Measurements from ENCODE around the gene PDS5B. TPM values are rescaled to one million over a fixed set of nuclear protein-coding genes. Genes with fewer than 3 reads are reported as not detected.

PDS5B gene
- total RNA-seq, 2 donors from 2014 or later = 38.8 to 43.1 TPM

DNA sequence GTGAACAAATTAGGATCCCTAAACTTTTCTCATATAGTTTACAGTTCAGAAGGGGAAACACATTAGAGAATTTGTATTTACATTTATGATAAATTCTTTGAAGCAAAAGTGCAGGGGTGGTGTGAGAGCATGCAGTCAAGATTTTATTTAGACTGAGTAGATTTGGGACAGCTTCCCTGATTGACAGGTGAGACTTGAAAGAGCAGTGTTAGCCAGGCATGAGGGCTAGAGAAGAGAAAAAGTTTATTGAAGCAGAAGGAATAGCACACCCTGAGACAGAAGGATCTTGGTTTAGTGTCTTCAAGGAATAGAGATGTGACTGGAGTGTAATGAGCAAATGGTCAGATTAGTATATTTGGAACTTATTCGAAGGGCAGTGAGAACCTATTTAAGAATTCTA, 50.5 kb downstream of the PDS5B start:
- intact Hi-C loops (cut with DNase I) = loop anchor here in 1 of 2 donors (5.0 kb wide), 1 partner anchor 49 kb away; the partner anchor contains the start of gene PDS5B
- DNase-seq (ENCODE audit: low spot score) = no peak

DNA sequence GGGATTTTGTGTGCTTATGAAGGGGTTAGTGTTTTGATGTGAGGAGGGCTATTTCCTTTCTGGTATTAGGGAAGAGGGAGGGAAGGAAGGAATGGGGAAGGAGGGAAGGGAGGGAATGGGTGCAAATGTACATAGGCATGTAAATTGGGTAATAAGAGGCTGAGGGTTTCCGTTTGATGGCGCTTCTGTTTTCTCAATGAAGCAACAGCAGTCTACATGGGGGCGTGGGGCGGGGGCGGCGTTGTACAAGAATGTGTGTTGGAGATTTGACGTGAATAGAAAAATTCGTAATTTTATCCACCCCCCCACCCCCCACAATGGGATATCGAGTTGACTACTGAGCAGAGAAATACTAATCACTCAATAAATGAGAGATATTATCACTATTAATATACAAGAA, 52.5 kb downstream of the PDS5B start:
- no peak for DNase-seq (ENCODE audit: low spot score)
- intact Hi-C loops (cut with DNase I) = loop anchor here in 1 of 2 donors (5.0 kb wide), 1 partner anchor 51 kb away; the partner anchor contains the start of gene PDS5B

DNA sequence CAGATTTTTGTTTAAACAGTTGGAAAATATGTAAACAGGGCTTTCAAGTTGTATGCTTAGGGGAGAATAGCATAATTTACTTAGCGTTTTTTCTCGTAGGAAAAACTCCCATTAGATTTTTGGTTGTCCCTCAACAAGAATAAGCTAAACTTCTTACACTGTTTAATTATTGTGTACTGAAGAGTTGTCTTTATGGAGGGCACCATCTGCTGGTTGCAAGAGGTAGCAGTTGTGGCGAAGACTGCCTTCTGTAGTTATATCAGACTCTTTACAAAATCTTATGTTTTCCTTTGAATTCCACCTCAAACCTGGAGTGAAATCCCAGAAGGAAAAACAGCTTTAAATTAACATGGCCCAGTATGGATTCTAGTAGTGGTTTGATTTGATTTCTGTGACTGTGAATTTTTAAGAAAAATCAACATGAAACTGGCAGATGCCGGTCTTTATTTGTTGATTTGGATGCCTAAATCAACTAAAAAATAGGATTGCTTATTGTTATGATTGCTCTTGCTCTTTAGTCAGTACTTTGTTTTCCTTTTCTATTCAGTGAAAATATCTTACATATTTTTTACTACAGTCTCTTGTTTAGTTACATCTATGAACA, 53.4 kb downstream of the PDS5B start:
- intact Hi-C loops (cut with DNase I) = loop anchor here in 1 of 2 donors (5.0 kb wide), 1 partner anchor 52 kb away; the partner anchor contains the start of gene PDS5B
- DNase-seq (ENCODE audit: low spot score) = no peak

DNA sequence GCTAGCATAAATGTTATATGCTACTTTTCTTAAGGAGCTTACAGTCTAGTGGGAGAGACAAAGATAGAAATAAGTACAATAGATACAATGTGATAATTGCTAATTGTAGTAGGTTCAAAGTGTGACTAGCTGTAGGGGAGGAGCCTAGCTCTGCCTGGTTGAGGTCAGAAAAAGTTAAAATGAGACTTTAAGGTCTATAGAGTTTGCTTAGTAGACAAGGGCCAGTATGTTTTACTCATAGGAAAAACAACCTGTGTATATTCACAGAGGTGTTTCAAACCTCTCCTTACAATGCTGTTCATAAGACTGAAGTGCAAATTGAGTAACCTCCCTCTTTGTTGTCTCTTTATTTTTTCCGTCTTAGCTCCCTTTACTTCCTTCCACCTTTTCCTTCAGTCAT, 56.1 kb downstream of the PDS5B start:
- intact Hi-C loops (cut with DNase I) = no loop called here
- no peak for DNase-seq (ENCODE audit: low spot score)

DNA sequence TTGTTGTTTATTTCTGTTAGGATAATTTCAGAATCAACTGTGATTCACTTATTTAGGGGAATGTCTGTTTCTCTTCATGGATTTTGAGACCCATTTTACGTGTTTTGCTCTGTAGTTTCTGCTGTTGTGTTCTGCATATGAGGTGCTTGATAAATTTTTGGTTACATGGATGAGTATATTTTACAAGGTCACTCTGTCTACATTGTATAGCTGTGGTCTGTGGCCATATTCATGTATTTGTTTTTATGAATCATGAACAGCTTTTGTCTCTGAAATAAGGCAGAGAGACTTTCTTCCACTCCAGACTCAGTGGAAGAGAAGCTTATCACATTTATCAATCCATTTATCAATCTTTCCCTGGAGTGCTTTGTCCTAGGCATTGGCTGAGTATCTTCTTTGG, 56.6 kb downstream of the PDS5B start:
- intact Hi-C loops (cut with DNase I) = no loop called here
- DNase-seq (ENCODE audit: low spot score) = no peak

DNA sequence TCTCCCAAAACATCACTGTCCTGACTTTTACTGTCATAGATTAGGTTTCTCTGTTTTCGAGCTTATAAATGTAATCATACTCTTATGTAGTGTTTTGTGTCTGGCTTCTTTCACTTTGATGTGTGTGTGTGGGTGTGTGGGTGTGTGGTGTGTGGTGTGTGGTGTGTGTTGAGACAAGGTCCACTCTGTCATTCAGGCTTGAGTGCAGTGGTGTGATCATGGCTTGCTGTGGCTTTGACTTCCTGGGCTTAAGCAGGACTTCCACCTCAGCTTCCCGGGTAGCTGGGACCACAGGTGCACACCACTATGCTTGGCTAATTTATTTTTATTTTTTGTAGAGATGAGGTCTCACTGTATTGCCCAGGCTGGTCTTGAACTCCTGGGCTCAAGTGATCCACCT, 59.6 kb downstream of the PDS5B start:
- no peak for DNase-seq (ENCODE audit: low spot score)
- intact Hi-C loops (cut with DNase I) = no loop called here

DNA sequence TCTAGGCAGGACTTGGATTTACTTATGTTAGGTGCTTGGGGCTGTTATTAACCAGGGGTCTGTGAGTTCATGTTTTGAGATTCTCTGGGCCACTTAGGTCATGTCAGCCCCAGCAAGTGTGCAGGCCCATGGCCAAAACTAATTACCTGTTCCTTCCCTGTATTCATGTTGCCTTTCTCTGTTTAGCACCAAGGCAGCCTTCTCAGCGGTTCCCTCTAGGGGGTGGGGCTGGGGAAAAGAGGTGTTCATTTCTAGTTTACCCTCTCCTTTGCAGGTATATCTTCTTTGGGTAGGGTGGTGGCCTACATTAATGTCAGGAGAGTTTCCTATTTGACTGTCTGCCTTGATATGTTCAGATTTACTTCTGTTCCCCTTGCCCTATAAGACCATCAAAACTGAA, 61.7 kb downstream of the PDS5B start:
- no peak for DNase-seq (ENCODE audit: low spot score)
- intact Hi-C loops (cut with DNase I) = no loop called here

DNA sequence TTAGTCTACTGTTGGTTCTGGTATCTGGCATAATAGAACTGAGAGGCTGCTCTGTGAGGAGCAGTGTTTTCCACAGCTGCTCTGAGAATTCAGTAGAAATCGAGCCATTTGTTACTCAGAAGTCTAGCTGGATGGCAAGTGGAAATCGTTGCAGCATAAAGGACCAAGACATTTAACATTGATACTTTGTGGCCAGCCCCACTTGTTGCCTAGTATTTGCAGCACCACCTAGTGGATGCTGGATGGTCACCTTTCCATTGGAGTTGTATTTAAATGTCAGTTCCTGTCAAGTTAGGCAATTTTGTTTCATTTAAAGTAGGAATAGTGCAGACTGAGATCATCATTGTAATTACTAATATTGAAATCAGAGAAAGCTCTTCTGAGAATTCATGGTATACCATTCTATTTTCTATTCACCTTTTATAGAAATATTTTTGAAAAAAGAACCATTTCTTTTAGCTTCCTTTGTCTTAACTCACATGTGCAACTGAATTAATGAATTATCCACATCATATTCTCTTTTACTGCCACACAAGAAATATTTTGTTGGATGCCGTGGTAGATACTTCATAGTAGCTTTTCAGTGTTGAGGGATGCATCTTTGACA, 64.6 kb downstream of the PDS5B start:
- DNase-seq (ENCODE audit: low spot score) = no peak
- intact Hi-C loops (cut with DNase I) = no loop called here

DNA sequence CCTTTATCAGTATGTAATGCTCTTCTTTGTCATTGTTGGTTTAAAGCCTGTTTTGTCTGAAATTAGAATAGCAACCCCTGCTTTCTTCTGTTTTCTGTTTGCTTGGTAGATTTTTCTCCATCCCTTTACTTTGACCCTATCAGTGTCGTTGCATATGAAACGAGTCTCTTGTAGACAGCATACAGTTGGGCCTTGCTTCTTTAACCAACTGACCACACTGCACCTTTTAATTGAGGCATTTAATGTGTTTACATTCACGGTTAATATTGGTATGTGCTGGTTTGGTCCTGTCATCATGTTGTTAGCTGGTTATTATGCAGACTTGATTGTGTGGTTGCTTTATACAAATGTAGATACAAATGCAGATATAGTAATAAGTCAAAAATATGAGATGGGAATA, 71.1 kb downstream of the PDS5B start:
- intact Hi-C loops (cut with DNase I) = no loop called here

DNA sequence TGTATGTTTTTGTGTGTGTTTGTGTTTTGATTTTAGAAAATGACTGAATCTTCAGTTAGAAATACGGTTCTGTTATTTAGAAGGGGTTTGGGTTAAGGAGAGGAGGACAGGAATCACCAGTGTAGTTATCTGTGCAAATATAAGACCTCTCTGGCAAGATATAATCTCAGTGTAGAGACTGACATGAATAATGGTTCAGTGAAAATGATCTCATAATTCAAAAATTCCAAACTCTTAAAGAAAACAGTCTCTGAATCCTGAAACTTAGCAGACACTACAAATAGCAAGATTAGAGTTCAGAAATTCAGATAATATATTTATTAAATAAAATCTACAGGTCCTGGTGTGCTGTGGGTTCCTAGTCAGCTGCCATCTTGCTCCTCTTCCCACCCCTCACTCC, 73.5 kb downstream of the PDS5B start:
- no peak for DNase-seq (ENCODE audit: low spot score)
- intact Hi-C loops (cut with DNase I) = no loop called here

More for the DNA sequence above, 71.1 kb downstream of the PDS5B start:
- no peak for DNase-seq (ENCODE audit: low spot score)

DNA sequence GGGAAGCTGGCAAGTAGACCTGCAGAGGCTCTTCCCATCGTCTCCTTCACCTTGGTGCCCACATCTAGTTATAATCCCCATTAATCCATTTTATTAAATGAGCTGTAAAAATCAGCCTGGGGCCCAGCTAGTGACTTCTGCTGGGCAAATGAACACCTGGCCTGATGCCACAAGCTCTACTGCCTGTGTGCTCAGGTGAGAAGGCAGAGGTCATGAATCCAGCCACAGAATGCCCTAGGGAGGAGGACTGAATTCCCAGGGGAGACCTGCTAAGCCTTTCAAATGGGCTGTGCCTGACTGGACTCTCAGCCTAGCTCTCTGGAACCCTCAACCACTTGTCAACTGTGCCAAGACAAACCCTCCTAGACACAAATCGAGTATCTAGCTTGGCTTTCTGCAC, 74.0 kb downstream of the PDS5B start:
- intact Hi-C loops (cut with DNase I) = no loop called here
- no peak for DNase-seq (ENCODE audit: low spot score)

DNA sequence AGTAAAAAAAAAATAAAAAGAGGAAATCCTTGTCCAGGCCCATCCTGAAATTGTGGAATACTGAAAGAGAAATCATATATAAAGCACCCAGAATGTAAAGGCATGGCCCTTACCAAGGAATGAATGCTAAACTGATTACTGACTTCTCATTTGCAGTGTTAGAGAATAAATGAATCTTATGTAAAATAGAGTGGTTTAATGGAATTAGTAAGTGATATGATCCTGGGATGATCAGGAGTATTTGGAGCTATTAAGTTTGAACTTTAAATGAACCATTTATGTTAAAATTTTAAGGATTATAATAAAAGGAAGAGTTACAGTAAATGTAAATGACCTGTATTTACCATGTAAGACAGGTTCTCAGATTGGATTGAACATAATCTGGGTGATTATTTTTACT, 75.4 kb downstream of the PDS5B start:
- no peak for DNase-seq (ENCODE audit: low spot score)
- intact Hi-C loops (cut with DNase I) = no loop called here

DNA sequence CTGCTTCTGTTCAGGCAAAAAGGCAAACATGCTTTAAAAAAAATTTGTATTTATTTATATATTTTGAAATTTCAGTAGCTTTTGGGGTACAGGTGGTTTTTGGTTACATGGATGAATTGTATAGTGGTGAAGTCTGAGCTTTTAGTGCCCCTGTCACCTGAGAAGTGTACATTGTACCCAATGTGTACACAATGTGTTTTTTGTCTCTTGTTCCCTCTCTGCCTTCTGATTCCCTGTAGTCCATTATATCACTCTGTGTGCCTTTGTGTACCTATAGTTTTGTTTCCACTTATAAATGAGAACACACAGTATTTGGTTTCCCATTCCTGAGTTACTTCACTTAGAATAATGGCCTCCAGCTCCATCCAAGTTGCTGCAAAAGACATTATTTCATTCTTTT, 77.4 kb downstream of the PDS5B start:
- intact Hi-C loops (cut with DNase I) = no loop called here
- no peak for DNase-seq (ENCODE audit: low spot score)

DNA sequence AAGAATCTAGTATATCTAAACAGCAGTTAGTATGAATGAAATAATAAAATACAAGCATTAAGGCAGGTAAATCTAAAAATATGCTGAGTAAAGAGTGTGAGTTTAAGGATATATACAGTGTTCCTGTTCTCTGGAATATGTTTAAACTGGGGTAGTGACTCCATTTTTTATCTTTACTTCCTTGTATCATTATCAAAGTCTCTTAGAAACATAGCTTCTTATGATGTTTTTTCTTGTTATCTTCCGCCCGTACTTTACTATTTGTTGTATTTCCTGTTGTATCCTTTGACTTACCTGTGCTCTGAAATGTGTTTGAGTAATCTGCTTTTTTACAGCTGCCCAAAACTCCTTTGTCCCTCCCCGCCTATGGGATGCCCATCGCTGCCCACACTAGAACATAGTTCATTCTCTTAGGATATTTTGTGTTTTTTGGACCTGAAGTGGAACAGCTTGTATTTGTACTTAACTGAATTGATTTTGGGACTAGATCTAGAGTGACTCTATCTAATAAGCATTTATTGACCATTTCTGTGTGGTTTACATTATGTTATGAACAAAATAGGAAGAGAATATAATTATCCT, 80.8 kb downstream of the PDS5B start:
- no peak for DNase-seq (ENCODE audit: low spot score)
- intact Hi-C loops (cut with DNase I) = no loop called here

DNA sequence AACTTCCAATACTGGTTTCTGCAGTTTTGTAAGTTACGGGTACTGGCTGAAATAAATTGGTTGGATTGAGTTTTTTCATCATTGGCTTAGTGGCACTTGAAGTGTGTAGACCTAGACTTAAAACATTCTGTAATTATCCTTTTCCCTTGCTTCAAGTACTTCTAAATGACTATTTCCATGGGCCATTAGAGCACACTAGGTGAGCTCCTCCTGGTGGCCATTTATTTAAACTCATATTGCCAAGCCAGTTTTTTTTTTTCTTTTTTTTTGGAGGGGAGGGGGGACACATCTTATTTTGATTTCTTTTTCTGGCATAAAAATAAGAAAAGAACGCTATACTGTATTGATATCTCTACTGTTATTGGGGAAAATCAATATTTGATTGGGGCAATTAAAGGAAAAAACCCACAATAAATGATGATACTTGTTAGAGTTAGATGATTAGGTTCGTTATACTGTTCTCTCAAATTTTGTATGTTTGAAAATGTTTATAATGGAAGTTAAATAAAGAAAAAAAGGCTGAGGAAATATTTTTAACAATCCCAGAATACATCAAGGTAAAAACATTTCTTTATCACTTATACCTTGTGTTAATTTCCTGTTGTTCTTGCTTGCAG, 82.9 kb downstream of the PDS5B start:
- no peak for DNase-seq (ENCODE audit: low spot score)
- intact Hi-C loops (cut with DNase I) = no loop called here

DNA sequence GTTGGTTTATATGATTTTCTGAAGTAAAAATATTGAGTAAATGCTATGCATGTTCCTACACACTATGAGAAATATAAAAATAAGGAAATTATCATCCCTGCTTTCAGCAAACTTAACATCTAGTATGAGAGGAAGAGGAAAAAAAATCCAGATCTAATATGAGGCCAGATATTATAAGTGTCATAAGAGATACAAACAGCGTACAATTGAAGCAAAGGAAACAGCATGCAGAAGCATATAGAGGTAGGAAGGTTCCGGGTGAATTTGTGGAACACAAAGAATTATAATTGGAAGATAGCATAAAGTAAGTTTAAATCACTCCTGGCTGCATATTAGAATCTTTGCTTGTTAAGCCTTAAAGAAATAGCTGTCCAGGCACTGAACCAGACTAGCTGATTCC, 88.3 kb downstream of the PDS5B start:
- DNase-seq (ENCODE audit: low spot score) = no peak
- intact Hi-C loops (cut with DNase I) = no loop called here

DNA sequence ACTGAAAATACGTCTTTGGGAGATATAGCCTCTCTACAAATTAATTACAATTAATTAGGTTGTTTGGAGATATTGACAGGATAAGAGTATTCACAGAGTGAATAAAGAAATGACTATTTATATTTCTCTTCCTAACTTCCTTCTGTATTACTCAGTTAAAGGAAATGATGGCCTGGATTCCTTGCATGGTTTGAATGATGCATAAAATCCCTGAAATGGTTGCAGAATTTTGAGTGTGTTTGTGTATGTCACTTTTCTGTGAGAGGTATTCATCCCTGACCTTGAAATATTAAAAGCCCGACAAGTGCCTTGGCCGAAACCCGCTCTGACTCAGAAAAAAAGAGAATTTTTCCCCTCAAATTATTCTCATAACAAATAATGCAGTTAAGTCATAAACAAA, 90.0 kb downstream of the PDS5B start:
- DNase-seq (ENCODE audit: low spot score) = no peak
- intact Hi-C loops (cut with DNase I) = no loop called here

DNA sequence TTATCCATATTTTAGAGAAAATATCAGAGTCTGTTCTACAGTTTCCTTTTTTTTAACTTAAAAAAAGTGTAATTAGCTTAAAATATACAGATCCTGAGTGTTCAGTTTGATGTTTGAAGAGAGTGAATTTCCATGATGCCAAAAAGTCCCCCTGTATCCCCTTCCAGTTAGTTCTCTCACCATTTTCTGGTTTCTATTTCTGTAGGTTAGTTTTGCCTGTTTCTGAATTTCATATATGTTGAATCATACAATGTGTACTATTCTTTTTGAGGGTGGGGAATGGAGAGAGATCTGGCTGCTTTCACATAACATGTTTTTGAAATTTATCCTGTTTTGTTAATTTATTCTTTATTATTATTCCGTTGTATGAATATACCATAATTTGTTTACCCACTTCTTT, 95.9 kb downstream of the PDS5B start:
- intact Hi-C loops (cut with DNase I) = no loop called here

DNA sequence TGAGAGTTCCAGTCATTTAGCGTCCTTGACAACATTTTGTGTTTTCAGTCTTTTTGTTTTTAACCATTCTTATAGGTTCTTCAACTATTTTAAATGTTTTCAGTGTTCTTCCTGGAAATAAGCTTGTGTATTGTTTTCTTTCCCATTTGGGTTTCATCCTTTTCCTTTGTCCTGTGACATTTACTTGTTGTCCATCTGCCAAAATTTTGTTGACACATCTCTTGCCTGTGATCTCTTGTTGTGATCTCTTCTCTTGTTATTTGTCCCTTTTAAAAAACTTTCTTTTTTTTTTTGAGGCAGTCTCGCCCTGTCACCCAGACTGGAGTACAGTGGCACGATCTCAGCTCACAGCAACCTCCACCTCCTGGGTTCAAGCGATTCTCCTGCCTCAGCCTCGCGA, 96.5 kb downstream of the PDS5B start:
- DNase-seq (ENCODE audit: low spot score) = no peak
- intact Hi-C loops (cut with DNase I) = no loop called here

More for the DNA sequence above, 95.9 kb downstream of the PDS5B start:
- no peak for DNase-seq (ENCODE audit: low spot score)

DNA sequence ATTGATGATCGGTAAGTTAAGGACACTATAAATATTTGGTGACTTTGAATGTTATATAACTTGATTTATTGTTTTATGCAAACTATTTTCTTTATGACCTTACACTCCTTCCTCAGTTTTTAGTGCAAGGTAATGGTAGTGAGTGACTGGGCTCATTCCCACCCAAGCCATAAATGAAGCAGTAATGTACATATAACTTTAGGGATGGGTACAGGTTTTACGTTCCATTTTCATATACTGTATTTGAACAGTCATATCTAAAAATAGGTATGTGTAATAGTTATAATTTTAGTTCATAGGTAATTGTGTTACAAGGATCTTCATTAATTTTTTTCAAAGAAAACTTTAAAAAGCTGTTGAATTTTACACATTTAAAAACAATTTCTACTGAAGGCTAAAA, 101.0 kb downstream of the PDS5B start:
- intact Hi-C loops (cut with DNase I) = no loop called here
- DNase-seq (ENCODE audit: low spot score) = no peak

All from posterior vena cava (tissue), 2 donors.